ENCODE data around the gene NSUN7. TPM values are rescaled to one million over a fixed set of nuclear protein-coding genes. Genes with fewer than 3 reads are reported as not detected.
"Not testable (repeated sequence)": the region's sequence is repeated elsewhere in the genome, so short reads cannot be mapped to it uniquely, and the experiment has no call there.

The NSUN7 gene
- total RNA-seq, 2 donors from 2014 or later, result 4.5 to 6.7 TPM

DNA sequence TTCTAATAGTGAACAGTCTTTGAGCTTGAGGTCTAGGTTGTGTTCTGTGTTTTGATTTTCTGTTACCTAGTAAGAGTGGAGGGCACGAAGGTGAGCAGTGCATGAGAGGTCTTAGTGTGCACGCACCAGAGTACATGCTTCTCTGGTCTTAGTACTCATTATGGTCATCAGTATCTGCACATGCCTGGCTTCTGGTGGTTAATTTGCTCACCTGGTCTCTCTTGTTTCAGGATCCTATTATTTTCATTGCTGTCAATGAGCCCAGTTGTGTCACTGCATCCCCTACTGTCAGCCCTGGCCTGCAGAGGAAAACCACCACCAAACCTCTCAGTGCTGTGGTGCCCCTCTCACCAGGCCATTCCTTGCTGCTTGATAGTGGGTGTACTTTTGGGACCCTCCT is 54.8 kb downstream of the NSUN7 start:
- DNase-seq (no peak), ATAC-seq (replicated peaks in 1 of 2) (no peak)
- H3K27ac Mint-ChIP-seq, result no peak overlapping the region
- no peaks in the 10 kb centered on the region for H3K9me3 Mint-ChIP-seq
- no peak overlapping the region for H3K4me3 Mint-ChIP-seq
- H3K4me1 Mint-ChIP-seq (ENCODE audit: low read depth), result no peaks in the 10 kb centered on the region
- no peaks in the 10 kb centered on the region for H3K36me3 Mint-ChIP-seq (ENCODE audit: insufficient read depth in 2 of 2)
- H3K27me3 Mint-ChIP-seq (ENCODE audit: low read depth), result no peaks in the 10 kb centered on the region

DNA sequence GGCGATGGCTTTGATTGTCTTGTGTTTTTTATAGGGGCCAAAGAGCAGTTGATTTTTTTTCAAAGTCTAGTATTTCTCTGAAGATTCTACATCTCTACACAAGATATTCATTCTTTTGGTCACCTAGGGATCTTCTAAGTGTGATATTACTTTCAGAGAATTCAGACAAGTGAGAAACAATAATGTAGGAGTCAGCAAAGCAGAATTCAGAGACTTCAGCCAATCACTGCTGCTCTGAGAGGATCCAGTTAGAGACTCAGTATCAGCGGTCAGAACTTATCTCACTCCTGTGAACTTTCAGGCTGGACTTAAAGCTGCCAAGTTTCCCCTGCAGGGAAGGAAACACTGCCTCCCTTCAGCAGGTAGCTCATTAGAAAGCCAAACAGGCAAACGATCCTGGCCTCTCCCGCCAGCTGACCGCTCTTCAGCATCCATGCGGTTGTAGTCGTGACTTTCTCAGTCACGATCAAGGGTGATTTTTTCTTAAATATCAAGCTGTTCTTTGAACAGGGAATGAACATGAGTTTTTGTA is 59.2 kb downstream of the NSUN7 start:
- Mint-ChIP-seq H3K4me3 (no peak overlapping the region), H3K27ac (no peak overlapping the region), H3K36me3 (ENCODE audit: insufficient read depth in 2 of 2) (no peaks in the 10 kb centered on the region), H3K4me1 (ENCODE audit: low read depth) (no peaks in the 10 kb centered on the region), H3K9me3 (no peaks in the 10 kb centered on the region), H3K27me3 (ENCODE audit: low read depth) (no peaks in the 10 kb centered on the region)
- ATAC-seq (replicated peaks in 1 of 2), result no peak
- DNase-seq, result no peak

GRCh38 chr4:40811956-40812355 is 62.2 kb downstream of the NSUN7 start:
- H3K36me3 Mint-ChIP-seq (ENCODE audit: insufficient read depth in 2 of 2), result no peaks in the 10 kb centered on the region
- DNase-seq (no peak), ATAC-seq (replicated peaks in 1 of 2) (no peak)
- no peak overlapping the region for H3K27ac Mint-ChIP-seq
- no peaks in the 10 kb centered on the region for H3K9me3 Mint-ChIP-seq
- H3K4me1 Mint-ChIP-seq (ENCODE audit: low read depth), result no peaks in the 10 kb centered on the region
- H3K27me3 Mint-ChIP-seq (ENCODE audit: low read depth), result no peaks in the 10 kb centered on the region
- H3K4me3 Mint-ChIP-seq, result no peak overlapping the region

DNA sequence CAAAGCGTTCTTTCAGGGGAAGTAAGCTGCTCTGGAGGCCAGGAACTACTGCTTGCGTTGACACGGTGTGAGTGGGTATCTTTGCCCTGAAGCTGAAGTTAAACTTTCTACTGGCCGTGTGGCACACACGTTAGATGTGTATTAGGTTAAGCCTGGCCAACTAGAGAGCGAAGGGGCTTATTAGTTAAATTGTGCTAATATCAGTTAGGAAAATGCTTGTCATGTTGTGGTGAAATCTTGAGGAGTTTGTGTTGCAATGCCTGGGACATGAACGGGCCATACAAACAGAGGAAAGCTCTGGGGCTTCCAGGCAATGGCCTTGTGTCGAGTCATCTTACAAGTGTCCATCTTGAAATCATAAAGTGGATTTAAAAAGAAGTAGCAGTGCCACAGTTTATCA is 62.6 kb downstream of the NSUN7 start:
- no peak overlapping the region for H3K4me3 Mint-ChIP-seq
- no peak for ATAC-seq (replicated peaks in 1 of 2)
- no peak for DNase-seq
- no peaks in the 10 kb centered on the region for H3K4me1 Mint-ChIP-seq (ENCODE audit: low read depth)
- no peak overlapping the region for H3K27ac Mint-ChIP-seq
- no peaks in the 10 kb centered on the region for H3K36me3 Mint-ChIP-seq (ENCODE audit: insufficient read depth in 2 of 2)
- H3K9me3 Mint-ChIP-seq, result no peaks in the 10 kb centered on the region
- H3K27me3 Mint-ChIP-seq (ENCODE audit: low read depth), result no peaks in the 10 kb centered on the region

- ATAC-seq (replicated peaks in 1 of 2), result no peak
- H3K4me1 Mint-ChIP-seq (ENCODE audit: low read depth), result no peaks in the 10 kb centered on the region
- no peaks in the 10 kb centered on the region for H3K9me3 Mint-ChIP-seq
- no peaks in the 10 kb centered on the region for H3K27me3 Mint-ChIP-seq (ENCODE audit: low read depth)
- no peaks in the 10 kb centered on the region for H3K36me3 Mint-ChIP-seq (ENCODE audit: insufficient read depth in 2 of 2)
- no peak for DNase-seq
- H3K4me3 Mint-ChIP-seq, result no peak overlapping the region
- no peak overlapping the region for H3K27ac Mint-ChIP-seq
These were observed 63.1 kb downstream of the NSUN7 start for GRCh38 chr4:40812856-40813255.

DNA sequence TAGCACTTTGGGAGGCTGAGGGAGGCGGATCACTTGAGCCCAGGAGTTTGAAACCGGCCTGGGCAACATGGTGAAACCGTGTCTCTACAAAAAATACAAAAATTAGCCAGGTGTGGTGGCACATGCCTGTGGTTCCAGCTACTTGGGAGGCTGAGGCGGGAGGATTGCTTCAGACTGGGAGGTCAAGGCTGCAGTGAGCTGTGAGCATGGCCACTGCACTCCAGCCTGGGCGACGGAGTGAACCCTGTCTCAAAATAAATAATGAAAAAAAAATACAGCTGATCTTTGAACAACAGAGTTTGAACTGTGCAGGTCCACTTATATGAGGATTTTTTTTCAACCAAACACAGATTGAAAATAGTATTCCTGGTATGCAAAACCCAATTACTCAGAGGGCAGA is 67.4 kb downstream of the NSUN7 start:
- not testable (repeated sequence) for H3K4me3 Mint-ChIP-seq; H3K36me3 Mint-ChIP-seq (ENCODE audit: insufficient read depth in 2 of 2); DNase-seq; H3K4me1 Mint-ChIP-seq (ENCODE audit: low read depth); ATAC-seq (replicated peaks in 1 of 2); H3K27me3 Mint-ChIP-seq (ENCODE audit: low read depth); H3K27ac Mint-ChIP-seq; H3K9me3 Mint-ChIP-seq

GRCh38 chr4:40820101-40820500 is 70.3 kb downstream of the NSUN7 start:
- DNase-seq (no peak), ATAC-seq (replicated peaks in 1 of 2) (no peak)
- no peaks in the 10 kb centered on the region for H3K4me1 Mint-ChIP-seq (ENCODE audit: low read depth)
- H3K9me3 Mint-ChIP-seq, result no peaks in the 10 kb centered on the region
- no peak overlapping the region for H3K4me3 Mint-ChIP-seq
- H3K27me3 Mint-ChIP-seq (ENCODE audit: low read depth), result no peaks in the 10 kb centered on the region
- H3K36me3 Mint-ChIP-seq (ENCODE audit: insufficient read depth in 2 of 2), result no peaks in the 10 kb centered on the region
- H3K27ac Mint-ChIP-seq, result no peak overlapping the region

GRCh38 chr4:40822420-40823166 is 72.8 kb downstream of the NSUN7 start:
- ATAC-seq (replicated peaks in 1 of 2), result no peak
- Mint-ChIP-seq H3K9me3 (peaks cover 0 to 3% of the 10 kb centered on the region in 2 donors), H3K36me3 (ENCODE audit: insufficient read depth in 2 of 2) (no peaks in the 10 kb centered on the region), H3K27me3 (ENCODE audit: low read depth) (no peaks in the 10 kb centered on the region), H3K4me3 (no peak overlapping the region), H3K27ac (no peak overlapping the region), H3K4me1 (ENCODE audit: low read depth) (peaks cover under 1% of the 10 kb centered on the region)
- no peak for DNase-seq

- Mint-ChIP-seq H3K27me3 (ENCODE audit: low read depth) (no peaks in the 10 kb centered on the region), H3K9me3 (peaks cover 5 to 9% of the 10 kb centered on the region in 2 donors), H3K27ac (no peak overlapping the region), H3K4me3 (no peak overlapping the region), H3K36me3 (ENCODE audit: insufficient read depth in 2 of 2) (peaks cover 5 to 8% of the 10 kb centered on the region in 2 donors), H3K4me1 (ENCODE audit: low read depth) (peaks cover 9% of the 10 kb centered on the region)
- ATAC-seq (replicated peaks in 1 of 2) (no peak), DNase-seq (no peak)
These were observed 75.5 kb downstream of the NSUN7 start for GRCh38 chr4:40825014-40825838.

DNA sequence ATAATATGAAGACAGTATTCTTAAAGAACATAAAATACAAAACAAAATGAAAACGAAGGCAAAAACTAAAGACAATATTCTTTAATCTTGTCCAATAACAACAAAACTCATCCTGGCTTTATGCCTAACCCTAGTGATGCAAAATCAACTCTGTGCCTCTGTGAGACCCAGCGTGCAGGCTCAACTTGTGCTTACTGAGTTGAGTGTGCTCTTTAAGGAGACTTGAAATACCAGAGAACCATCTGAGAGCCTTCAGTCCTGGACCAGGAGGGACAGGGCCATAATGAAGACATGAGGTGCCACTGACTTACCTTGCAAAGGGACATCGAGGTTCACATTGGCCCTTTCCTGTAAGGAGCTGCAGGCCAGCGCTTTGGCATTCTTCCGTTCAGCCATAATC is 77.1 kb downstream of the NSUN7 start:
- Mint-ChIP-seq H3K4me3 (no peak overlapping the region), H3K9me3 (peaks cover 5 to 9% of the 10 kb centered on the region in 2 donors), H3K27ac (no peak overlapping the region), H3K36me3 (ENCODE audit: insufficient read depth in 2 of 2) (peaks cover 5 to 8% of the 10 kb centered on the region in 2 donors), H3K4me1 (ENCODE audit: low read depth) (peaks cover 9% of the 10 kb centered on the region), H3K27me3 (ENCODE audit: low read depth) (no peaks in the 10 kb centered on the region)
- DNase-seq (no peak), ATAC-seq (replicated peaks in 1 of 2) (no peak)

DNA sequence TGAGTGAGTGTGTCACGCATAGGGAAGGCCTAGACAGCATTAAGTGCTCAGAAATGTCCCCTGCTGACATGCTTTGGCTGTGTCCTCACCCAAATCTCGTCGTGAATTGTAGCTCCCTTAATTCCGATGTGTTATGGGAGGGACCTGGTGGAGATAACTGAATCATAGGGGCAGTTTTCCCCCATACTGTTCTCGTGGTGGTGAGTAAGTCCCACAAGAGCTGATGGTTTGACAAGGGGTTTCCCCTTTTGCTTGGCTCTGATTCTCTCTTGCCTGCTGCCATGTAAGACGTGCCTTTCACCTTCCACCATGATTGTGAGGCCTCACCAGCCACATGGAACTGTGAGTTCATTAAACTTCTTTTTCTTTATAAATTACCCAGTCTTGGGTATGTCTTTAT is 78.0 kb downstream of the NSUN7 start:
- DNase-seq, result peak in 1 of 2 donors; percentile 5
- no peaks in the 10 kb centered on the region for H3K27me3 Mint-ChIP-seq (ENCODE audit: low read depth)
- ATAC-seq (replicated peaks in 1 of 2), result peak in 1 of 2 donors; percentile 28
- no peak overlapping the region for H3K27ac Mint-ChIP-seq
- H3K9me3 Mint-ChIP-seq, result peaks cover 5 to 9% of the 10 kb centered on the region in 2 donors
- no peak overlapping the region for H3K4me3 Mint-ChIP-seq
- peaks cover 9% of the 10 kb centered on the region for H3K4me1 Mint-ChIP-seq (ENCODE audit: low read depth)
- H3K36me3 Mint-ChIP-seq (ENCODE audit: insufficient read depth in 2 of 2), result peaks cover 5 to 8% of the 10 kb centered on the region in 2 donors

DNA sequence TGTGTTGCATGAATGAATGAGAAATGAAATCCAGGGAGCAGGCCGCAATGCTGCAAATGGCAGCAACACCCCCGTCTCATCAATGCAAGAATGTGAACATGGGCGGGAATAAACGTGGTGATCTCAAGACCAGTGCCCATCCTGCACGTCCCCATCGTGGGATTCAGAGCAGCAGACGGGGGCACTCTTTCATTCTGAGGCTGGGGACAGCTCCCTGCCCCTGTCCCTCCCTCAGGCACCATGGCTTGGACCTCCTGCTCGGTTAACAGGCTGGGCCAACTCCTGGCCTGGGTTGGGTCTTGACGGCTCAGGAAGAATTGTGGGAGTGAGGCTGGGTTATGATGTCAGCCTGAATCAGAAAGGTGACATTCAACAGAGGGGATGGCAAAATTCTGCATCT is 78.9 kb downstream of the NSUN7 start:
- ATAC-seq (replicated peaks in 1 of 2), result no peak
- Mint-ChIP-seq H3K27me3 (ENCODE audit: low read depth) (no peaks in the 10 kb centered on the region), H3K36me3 (ENCODE audit: insufficient read depth in 2 of 2) (peaks cover 5 to 8% of the 10 kb centered on the region in 2 donors), H3K4me1 (ENCODE audit: low read depth) (peaks cover 9% of the 10 kb centered on the region), H3K9me3 (peaks cover 5 to 9% of the 10 kb centered on the region in 2 donors), H3K27ac (no peak overlapping the region), H3K4me3 (no peak overlapping the region)
- DNase-seq, result no peak

DNA sequence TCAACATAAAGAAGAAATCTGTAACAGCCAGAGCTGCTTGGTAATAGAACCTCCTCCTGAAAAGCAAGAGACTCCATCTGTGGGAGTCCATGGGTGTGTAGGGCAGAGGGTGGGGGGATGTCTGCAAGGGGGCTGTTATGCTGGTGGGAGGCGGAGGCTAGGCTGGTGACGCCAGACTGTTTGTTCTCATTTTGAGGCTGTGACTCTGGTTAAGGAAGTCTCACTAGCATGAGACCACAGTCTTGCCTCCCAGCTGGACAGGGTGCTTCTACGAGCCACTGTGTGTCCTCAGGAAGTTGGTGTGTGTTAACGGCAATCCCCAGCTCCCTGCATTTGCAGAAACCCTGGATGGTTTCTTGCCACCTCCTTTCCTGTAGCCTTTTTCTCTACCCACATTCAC is 79.8 kb downstream of the NSUN7 start:
- no peak overlapping the region for H3K4me3 Mint-ChIP-seq
- H3K36me3 Mint-ChIP-seq (ENCODE audit: insufficient read depth in 2 of 2), result peaks cover 5 to 8% of the 10 kb centered on the region in 2 donors
- peaks cover 5 to 9% of the 10 kb centered on the region in 2 donors for H3K9me3 Mint-ChIP-seq
- no peak overlapping the region for H3K27ac Mint-ChIP-seq
- peaks cover 9% of the 10 kb centered on the region for H3K4me1 Mint-ChIP-seq (ENCODE audit: low read depth)
- DNase-seq, result no peak
- no peaks in the 10 kb centered on the region for H3K27me3 Mint-ChIP-seq (ENCODE audit: low read depth)
- no peak for ATAC-seq (replicated peaks in 1 of 2)

Data from activated T-cell treated with anti-CD3 and anti-CD28 coated beads, Interleukin-2, amount 50 U/mL, for 72 hours (primary cell).